ENCODE results near the gene PSTPIP1. TPM values are rescaled to one million over a fixed set of nuclear protein-coding genes. Genes with fewer than 3 reads are reported as not detected.

Gene PSTPIP1
- total RNA-seq, 2 donors from 2014 or later, result 3.3 to 3.6 TPM

DNA sequence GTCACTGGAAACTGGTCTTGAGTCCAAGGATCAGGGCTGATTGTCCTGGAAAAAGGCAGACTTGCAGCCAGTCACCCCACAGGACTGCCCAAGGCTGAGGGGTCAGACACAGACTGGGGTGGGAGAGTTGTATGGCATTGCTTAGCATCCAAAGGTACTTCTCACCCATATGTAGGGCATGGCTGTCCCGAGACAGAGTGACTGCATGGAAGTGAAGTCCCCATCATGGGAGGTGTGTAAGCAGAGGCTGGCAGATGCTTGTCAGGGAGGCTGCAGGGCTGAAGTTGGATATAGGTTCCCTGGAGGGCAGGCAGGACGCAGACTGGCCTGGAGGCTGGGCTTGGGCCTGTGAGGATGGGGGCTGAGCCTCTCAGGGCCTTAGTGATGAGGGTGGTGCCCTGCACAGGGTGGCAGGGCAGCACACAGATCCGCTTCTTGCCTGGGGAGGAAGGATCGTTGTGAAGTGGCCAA is 31.1 kb downstream of the PSTPIP1 start:
- DNase-seq (peak in 3 of 4 donors; percentile 4 to 8 (median 4)), ATAC-seq (no peak)
- WGBS, 2 donors, result 78 to 85% methylated on average over 4 of the region's 4 CpGs
- Histone ChIP-seq H3K4me3 (no peak overlapping the region), H3K36me3 (replicated peaks in 1 of 2; ENCODE audit: insufficient read depth in 1 of 2, low read depth in 2 of 2) (no peaks in the 10 kb centered on the region), H3K4me1 (peaks cover 16% of the 10 kb centered on the region), H3K27me3 (no peaks in the 10 kb centered on the region), H3K9me3 (no peaks in the 10 kb centered on the region), H3K27ac (no peak overlapping the region)
- TF ChIP-seq POLR2A (IDR thresholded peaks at IDR 0.05), result no peak
- TF ChIP-seq, protein P1, sequence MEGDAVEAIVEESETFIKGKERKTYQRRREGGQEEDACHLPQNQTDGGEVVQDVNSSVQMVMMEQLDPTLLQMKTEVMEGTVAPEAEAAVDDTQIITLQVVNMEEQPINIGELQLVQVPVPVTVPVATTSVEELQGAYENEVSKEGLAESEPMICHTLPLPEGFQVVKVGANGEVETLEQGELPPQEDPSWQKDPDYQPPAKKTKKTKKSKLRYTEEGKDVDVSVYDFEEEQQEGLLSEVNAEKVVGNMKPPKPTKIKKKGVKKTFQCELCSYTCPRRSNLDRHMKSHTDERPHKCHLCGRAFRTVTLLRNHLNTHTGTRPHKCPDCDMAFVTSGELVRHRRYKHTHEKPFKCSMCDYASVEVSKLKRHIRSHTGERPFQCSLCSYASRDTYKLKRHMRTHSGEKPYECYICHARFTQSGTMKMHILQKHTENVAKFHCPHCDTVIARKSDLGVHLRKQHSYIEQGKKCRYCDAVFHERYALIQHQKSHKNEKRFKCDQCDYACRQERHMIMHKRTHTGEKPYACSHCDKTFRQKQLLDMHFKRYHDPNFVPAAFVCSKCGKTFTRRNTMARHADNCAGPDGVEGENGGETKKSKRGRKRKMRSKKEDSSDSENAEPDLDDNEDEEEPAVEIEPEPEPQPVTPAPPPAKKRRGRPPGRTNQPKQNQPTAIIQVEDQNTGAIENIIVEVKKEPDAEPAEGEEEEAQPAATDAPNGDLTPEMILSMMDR (IDR thresholded peaks at IDR 0.05), result no peak
- intact Hi-C loops (cut with DNase I), result loop anchor here (10.0 kb wide), 1 partner anchor 519 kb away; no protein-coding TSS in a partner anchor

DNA sequence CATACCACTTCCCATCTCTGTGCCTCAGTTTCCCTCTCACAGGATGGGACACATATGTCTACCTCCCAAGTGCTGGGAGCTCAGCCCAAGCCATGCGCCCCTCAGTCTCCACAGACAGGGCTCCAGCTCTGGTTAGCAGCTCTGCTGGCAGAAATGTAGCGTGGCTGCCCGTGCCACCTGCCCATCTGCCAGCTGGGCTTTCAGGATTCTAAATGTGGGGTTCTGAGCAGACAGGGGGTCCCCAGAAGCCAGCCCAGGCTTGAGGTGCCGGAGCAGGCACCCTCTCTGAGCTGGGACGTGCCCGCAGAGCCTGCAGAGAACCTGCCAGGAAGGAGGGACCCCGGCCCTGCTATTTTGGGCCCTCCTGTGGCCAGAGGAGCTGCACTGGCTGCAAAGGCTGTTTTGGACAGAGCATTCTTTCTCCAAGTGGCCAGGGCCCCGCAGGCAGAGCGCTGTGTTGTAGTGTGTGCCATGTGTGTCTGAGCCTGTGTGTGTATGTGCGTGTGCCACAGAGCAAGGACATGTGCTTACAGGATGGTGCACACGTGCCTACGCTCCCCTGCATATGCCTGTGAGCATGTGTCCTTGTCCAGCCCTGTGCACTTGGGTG is 31.7 kb downstream of the PSTPIP1 start:
- Histone ChIP-seq H3K9me3 (no peaks in the 10 kb centered on the region), H3K4me1 (peaks cover 16% of the 10 kb centered on the region), H3K36me3 (replicated peaks in 1 of 2; ENCODE audit: insufficient read depth in 1 of 2, low read depth in 2 of 2) (no peaks in the 10 kb centered on the region), H3K27ac (no peak overlapping the region), H3K27me3 (no peaks in the 10 kb centered on the region), H3K4me3 (no peak overlapping the region)
- peak in 3 of 4 donors; percentile 3 to 8 (median 6) for DNase-seq
- WGBS, 2 donors, result 88 to 90% methylated on average over 2 to 12 of the region's 12 CpGs
- TF ChIP-seq, protein P1 (IDR thresholded peaks at IDR 0.05), result no peak
- TF ChIP-seq POLR2A (IDR thresholded peaks at IDR 0.05), result no peak
- no peak for ATAC-seq
- intact Hi-C loops (cut with DNase I), result loop anchor here (10.0 kb wide), 1 partner anchor 518 kb away; no protein-coding TSS in a partner anchor

DNA sequence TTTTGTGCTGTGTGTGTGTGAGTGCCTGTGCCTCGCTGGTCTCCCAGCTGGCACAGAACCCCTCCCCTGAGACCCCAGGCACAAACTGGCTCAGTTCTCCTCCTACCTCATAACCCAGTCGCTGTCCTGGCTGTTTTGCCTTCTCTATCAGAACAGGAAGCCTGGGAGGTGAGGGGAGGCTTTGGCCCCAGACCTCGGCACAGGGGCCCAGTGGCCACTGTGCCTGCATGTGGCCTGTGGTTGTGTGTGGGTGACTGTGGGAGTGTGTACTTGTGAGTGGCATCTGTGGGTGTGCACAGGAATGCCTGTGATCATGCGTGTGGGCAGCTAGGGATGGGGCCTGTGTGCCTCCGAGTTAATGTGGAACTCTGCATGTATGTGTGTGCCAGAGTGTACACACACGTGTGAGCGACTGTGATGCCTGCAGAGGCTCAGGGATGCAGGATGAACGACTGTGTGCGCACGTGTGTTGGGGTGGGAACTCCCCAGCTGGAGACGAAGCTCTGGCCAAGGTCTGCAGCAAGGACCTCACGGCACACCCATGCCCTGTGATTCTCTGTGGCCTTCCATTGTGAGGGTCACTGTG is 32.3 kb downstream of the PSTPIP1 start:
- no peaks in the 10 kb centered on the region for H3K9me3 ChIP-seq
- H3K4me3 ChIP-seq, result no peak overlapping the region
- H3K27ac ChIP-seq, result no peak overlapping the region
- DNase-seq (peak in 3 of 4 donors; percentile 2 to 12 (median 6)), ATAC-seq (no peak)
- H3K27me3 ChIP-seq, result no peaks in the 10 kb centered on the region
- no peak for TF ChIP-seq POLR2A (IDR thresholded peaks at IDR 0.05)
- TF ChIP-seq, protein P1 (IDR thresholded peaks at IDR 0.05), result no peak
- 56 to 60% methylated on average over 10 to 11 of the region's 12 CpGs for WGBS, 2 donors
- H3K36me3 ChIP-seq (replicated peaks in 1 of 2; ENCODE audit: insufficient read depth in 1 of 2, low read depth in 2 of 2), result no peaks in the 10 kb centered on the region
- H3K4me1 ChIP-seq, result peaks cover 16% of the 10 kb centered on the region
- intact Hi-C loops (cut with DNase I), result loop anchor here (10.0 kb wide), 1 partner anchor 518 kb away; no protein-coding TSS in a partner anchor

DNA sequence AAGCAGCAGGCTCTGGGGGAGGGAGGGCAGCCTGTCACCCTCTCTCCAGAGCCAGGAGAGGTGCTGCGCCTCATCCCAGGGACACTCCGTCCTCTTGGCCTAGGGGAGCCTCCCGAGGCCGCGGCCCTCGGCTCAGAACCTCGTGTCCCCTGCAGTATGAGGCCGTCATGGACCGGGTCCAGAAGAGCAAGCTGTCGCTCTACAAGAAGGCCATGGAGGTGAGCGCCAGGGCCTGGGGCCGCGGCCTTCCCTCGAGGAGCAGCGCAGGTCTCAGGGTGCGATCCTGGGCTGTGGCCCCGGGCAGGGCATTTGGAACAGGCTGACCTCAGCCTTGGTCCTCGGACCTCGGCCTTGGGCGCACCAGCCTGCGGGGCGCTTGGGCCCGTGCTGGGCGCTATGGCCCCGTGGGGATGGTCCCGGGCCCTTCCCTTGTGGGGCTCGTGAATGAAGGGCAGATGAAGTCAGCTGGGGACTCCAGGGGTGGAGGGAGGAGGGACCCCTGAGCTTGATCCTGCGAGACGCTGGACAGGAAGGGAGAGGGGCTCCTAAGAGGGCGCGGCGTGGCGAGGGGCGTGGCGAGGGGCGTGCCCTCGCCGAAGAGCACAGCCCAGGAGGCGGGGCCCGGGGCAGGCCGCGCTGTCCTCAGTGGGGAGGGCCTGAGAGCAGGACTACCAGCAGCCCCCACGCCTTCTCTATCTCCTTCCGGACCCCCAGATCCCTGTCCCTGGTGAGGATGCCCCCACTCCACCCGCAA is 32.9 kb downstream of the PSTPIP1 start:
- peak; percentile 34 for ATAC-seq
- no peaks in the 10 kb centered on the region for H3K36me3 ChIP-seq (replicated peaks in 1 of 2; ENCODE audit: insufficient read depth in 1 of 2, low read depth in 2 of 2)
- intact Hi-C loops (cut with DNase I), result loop anchor here (10.0 kb wide), 1 partner anchor 517 kb away; no protein-coding TSS in a partner anchor
- no peak for TF ChIP-seq POLR2A (IDR thresholded peaks at IDR 0.05)
- TF ChIP-seq, protein P1 (IDR thresholded peaks at IDR 0.05), result no peak
- H3K27me3 ChIP-seq, result no peaks in the 10 kb centered on the region
- no peak overlapping the region for H3K4me3 ChIP-seq
- 32 to 38% methylated on average over 22 to 44 of the region's 45 CpGs for WGBS, 2 donors
- no peak overlapping the region for H3K27ac ChIP-seq
- no peaks in the 10 kb centered on the region for H3K9me3 ChIP-seq
- H3K4me1 ChIP-seq, result peaks cover 16% of the 10 kb centered on the region
- DNase-seq, result peak in 3 of 4 donors; percentile 32 to 61 (median 56)
